Liver (tissue), 3 donors: Measurements from ENCODE around the gene SNAPC2.

Experiments used
- RAD21 ChIP-seq, 2 donors: IDR thresholded peaks; 2 replicates each; pipeline ENCODE4 v1.6.1; 2016; ENCODE audit warnings: antibody characterized with exemption in 2 of 2, mild to moderate bottlenecking in 2 of 2
- TAF1 ChIP-seq: conservative IDR thresholded peaks from 2 replicates; pipeline ENCODE4 v1.6.1; 2016; ENCODE audit warnings: antibody characterized with exemption, mild to moderate bottlenecking
- TF ChIP-seq, protein P1 (sequence below): fragments of 150-350 bp; IDR thresholded peaks from 2 replicates; pipeline ENCODE4 v1.5.1; 2017; ENCODE audit warnings: improper control_type of control experiment, low read depth, low read length; ENCODE audit not compliant: missing input control
- donor health status: healthy.
- donor health status: healthy.

DNA sequence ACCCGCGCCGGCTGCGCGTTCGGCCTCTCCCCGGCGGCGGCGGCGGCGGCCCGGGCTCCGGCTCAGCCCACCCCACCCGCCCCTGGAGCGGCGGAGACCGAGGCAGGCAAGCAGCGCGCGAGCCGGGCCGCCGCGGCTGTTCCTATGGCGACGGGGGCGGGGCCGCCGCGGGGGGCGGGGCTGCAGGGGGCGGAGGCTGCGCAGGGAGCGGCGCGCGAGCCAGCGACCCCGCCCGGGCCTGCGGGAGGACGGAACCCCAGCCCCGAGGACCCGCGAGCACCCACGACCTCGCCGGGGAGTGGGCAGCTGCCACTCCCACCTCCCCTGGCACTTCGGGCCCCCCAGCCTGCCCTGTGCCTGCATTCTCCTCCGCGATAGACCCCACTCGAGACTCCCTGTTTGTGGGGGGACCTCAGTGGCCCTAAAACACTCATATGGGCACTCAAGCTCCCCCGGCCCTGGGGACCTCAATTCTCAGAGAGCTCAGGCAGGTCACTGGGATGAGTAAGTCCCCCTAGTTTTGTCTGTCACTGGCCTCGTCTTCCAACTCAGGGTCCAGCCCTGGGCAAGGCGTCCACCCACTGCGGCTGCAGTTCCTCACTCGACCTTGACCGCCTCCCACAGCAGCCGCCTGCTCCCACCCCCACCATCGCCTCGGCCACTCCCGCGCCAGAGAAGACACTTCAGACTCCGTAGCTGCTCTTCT lies 6.0 kb downstream of the SNAPC2 start, which contains the start of gene CTXN1:
- TF ChIP-seq RAD21 (IDR thresholded peaks at IDR 0.05) (no peak), TAF1 (no peak)
- TF ChIP-seq, protein P1, sequence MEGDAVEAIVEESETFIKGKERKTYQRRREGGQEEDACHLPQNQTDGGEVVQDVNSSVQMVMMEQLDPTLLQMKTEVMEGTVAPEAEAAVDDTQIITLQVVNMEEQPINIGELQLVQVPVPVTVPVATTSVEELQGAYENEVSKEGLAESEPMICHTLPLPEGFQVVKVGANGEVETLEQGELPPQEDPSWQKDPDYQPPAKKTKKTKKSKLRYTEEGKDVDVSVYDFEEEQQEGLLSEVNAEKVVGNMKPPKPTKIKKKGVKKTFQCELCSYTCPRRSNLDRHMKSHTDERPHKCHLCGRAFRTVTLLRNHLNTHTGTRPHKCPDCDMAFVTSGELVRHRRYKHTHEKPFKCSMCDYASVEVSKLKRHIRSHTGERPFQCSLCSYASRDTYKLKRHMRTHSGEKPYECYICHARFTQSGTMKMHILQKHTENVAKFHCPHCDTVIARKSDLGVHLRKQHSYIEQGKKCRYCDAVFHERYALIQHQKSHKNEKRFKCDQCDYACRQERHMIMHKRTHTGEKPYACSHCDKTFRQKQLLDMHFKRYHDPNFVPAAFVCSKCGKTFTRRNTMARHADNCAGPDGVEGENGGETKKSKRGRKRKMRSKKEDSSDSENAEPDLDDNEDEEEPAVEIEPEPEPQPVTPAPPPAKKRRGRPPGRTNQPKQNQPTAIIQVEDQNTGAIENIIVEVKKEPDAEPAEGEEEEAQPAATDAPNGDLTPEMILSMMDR: no peak
